Endothelial cell of umbilical vein (primary cell): ENCODE data around the gene NF2. TPM values are rescaled to one million over a fixed set of nuclear protein-coding genes. Genes with fewer than 3 reads are reported as not detected.

ENCODE experiments used
- BruUV-seq: library from RNA; stranded (reverse); fragments of 400-500 nt; replicated peaks from 2 replicates; lab custom pipeline; 2021; lab: Mats Ljungman, UMichigan
- CTCF ChIA-PET: fragments of 300-600, 350-600 bp; sonication (Branson Sonifier 250); formaldehyde crosslinking; loops from one replicate; lab custom pipeline; 2021; ENCODE audit warnings: antibody characterized with exemption, inconsistent platforms; lab: Charles Lee
- POLR2A ChIA-PET: fragments of 300-600, 350-600 bp; sonication (Branson Sonifier 250); formaldehyde crosslinking; loops from one replicate; lab custom pipeline; 2021; ENCODE audit warnings: antibody characterized with exemption, inconsistent platforms; lab: Charles Lee
- DNase-seq: peaks from one replicate; pipeline ENCODE4 v3.0.0-alpha.2; 2011; ENCODE audit warnings: low read depth, low spot score
- FAIRE-seq: peaks from 2 replicates; lab custom pipeline; 2011; peaks lifted over from hg19 to GRCh38; lab: Jason Lieb, UNC
- H2AFZ ChIP-seq: 2 replicates; pipeline ENCODE4 v1.6.0; 2012; ENCODE audit warnings: low read depth, low read length, control low read depth, inconsistent platforms
- H3K27ac ChIP-seq: 2 replicates; pipeline ENCODE4 v1.5.1; 2011; ENCODE audit warnings: low read depth, mild to moderate bottlenecking, control low read depth, low read length, moderate library complexity; ENCODE audit not compliant: insufficient read depth
- H3K27me3 ChIP-seq, 2 experiments: 2 replicates each; pipeline versions ENCODE4 v1.6.0 to v1.6.1; 2011; ENCODE audit warnings: low read length in 2 of 2, mixed read lengths in 1 of 2; ENCODE audit not compliant: control insufficient read depth in 2 of 2, insufficient read depth in 2 of 2
- H3K36me3 ChIP-seq, 2 experiments: 2 replicates in 1 of 2; 3 replicates in 1 of 2; pipeline ENCODE4 v1.5.1; 2011; ENCODE audit warnings: low read length in 2 of 2, mild to moderate bottlenecking in 1 of 2, moderate library complexity in 1 of 2; ENCODE audit not compliant: control insufficient read depth in 2 of 2, insufficient read depth in 2 of 2; ENCODE audit errors: extremely low read depth in 1 of 2
- H3K4me1 ChIP-seq: 3 replicates; pipeline ENCODE4 v1.5.1; 2011; ENCODE audit warnings: mild to moderate bottlenecking, low read length; ENCODE audit not compliant: control insufficient read depth, insufficient read depth; ENCODE audit errors: extremely low read depth
- H3K4me2 ChIP-seq: 2 replicates; pipeline ENCODE4 v1.6.1; 2011; ENCODE audit warnings: low read length, control low read depth, mixed read lengths; ENCODE audit not compliant: insufficient read depth
- H3K4me3 ChIP-seq, 3 experiments: fragments of 200-600 bp in 1 of 3; sonication (generic), shearing (Covaris generic) in 1 of 3; replicated peaks in 1 of 3; 2 replicates each; pipeline ENCODE4 v1.5.1; 2011 to 2016; ENCODE audit warnings: control low read depth in 3 of 3, low read length in 3 of 3, mild to moderate bottlenecking in 2 of 3, inconsistent platforms in 1 of 3, low read depth in 1 of 3, moderate library complexity in 1 of 3; ENCODE audit not compliant: insufficient read depth in 1 of 3
- H3K79me2 ChIP-seq: 2 replicates; pipeline ENCODE4 v1.6.0; 2012; ENCODE audit warnings: low read length, inconsistent platforms; ENCODE audit not compliant: control insufficient read depth, insufficient read depth
- H3K9ac ChIP-seq: replicated peaks from 2 replicates; pipeline ENCODE3; 2011; ENCODE audit warnings: low read length, control low read depth; ENCODE audit not compliant: insufficient read depth; ENCODE audit errors: extremely low read depth
- H3K9me1 ChIP-seq: replicated peaks from 3 replicates; pipeline ENCODE4 v1.6.0; 2011; ENCODE audit warnings: mild to moderate bottlenecking, low read length; ENCODE audit not compliant: control insufficient read depth, insufficient read depth; ENCODE audit errors: extremely low read depth
- H3K9me3 ChIP-seq: replicated peaks from 2 replicates; pipeline ENCODE4 v1.5.1; 2012; ENCODE audit warnings: low read length, inconsistent platforms; ENCODE audit not compliant: control insufficient read depth, insufficient read depth
- H4K20me1 ChIP-seq: replicated peaks from 2 replicates; pipeline ENCODE3; 2011; ENCODE audit warnings: mild to moderate bottlenecking, low read length; ENCODE audit not compliant: control insufficient read depth, insufficient read depth; ENCODE audit errors: extremely low read depth
- EZH2 ChIP-seq: IDR thresholded peaks from 2 replicates; pipeline ENCODE4 v1.6.1; 2012; ENCODE audit warnings: borderline replicate concordance, low read depth, mild to moderate bottlenecking, moderate library complexity, low read length, inconsistent platforms; ENCODE audit not compliant: severe bottlenecking
- FOS ChIP-seq: IDR thresholded peaks from 2 replicates; pipeline ENCODE4 v1.6.1; 2011; ENCODE audit warnings: mild to moderate bottlenecking, low read length, moderate library complexity, borderline replicate concordance; ENCODE audit not compliant: insufficient read depth
- GATA2 ChIP-seq: IDR thresholded peaks from 2 replicates; pipeline ENCODE4 v1.7.0; 2011; ENCODE audit warnings: low read depth, mild to moderate bottlenecking, moderate library complexity, mixed read lengths, low read length; ENCODE audit not compliant: insufficient read length, insufficient read depth
- JUN ChIP-seq: IDR thresholded peaks from 2 replicates; pipeline ENCODE4 v1.6.1; 2011; ENCODE audit warnings: borderline replicate concordance, low read depth; ENCODE audit not compliant: insufficient read length, insufficient read depth
- MYC ChIP-seq: IDR thresholded peaks from one replicate; pipeline ENCODE4 v1.6.1; 2011; ENCODE audit warnings: mild to moderate bottlenecking, low read depth, low read length
- POLR2A ChIP-seq: IDR thresholded peaks from 2 replicates; pipeline ENCODE4 v1.6.1; 2012; ENCODE audit warnings: low read depth, mild to moderate bottlenecking, control low read depth, low read length
- POLR2AphosphoS5 ChIP-seq: IDR thresholded peaks from 2 replicates; pipeline ENCODE4 v1.6.1; 2012; ENCODE audit warnings: low read depth, mild to moderate bottlenecking, control low read depth, low read length, moderate library complexity; ENCODE audit not compliant: insufficient read depth
- dilution Hi-C: fragments of 300-500 bp; cut with MboI; formaldehyde crosslinking; loops from one replicate; pipeline ENCODE4 v1.15.0; 2019; ENCODE audit warnings: low sequenced_read_pairs; ENCODE audit not compliant: extremely low pct_ligation_motif_present
- intact Hi-C: fragments of 100-400 bp; cut with micrococcal nuclease; formaldehyde crosslinking; loops from one replicate; pipeline ENCODE4 v1.10.0; 2022
- polyA plus RNA-seq, 4 experiments: library from polyadenylated mRNA; depleted of rRNA in 3 of 4; stranded (reverse) in 3 of 4; unstranded in 1 of 4; fragments of >200 nt; gene quantifications; 2 replicates each; pipeline versions ENCODE4 v1.2.1 to v1.2.3, GENCODE V29; 2011 to 2012; ENCODE audit warnings: missing spikeins in 1 of 4
- total RNA-seq: library from RNA; stranded (reverse); gene quantifications from 2 replicates; pipeline ENCODE4 v1.2.3, GENCODE V29; 2021
- TF ChIP-seq, protein P1 (sequence below), 2 donors: IDR thresholded peaks; 1 replicate in 1 of 2; 2 replicates in 1 of 2; pipeline ENCODE4 v1.5.1; 2011; ENCODE audit warnings: low read length in 2 of 2, mild to moderate bottlenecking in 2 of 2, moderate library complexity in 2 of 2, control low read depth in 1 of 2, inconsistent platforms in 1 of 2, low read depth in 1 of 2; ENCODE audit not compliant: insufficient read depth in 1 of 2; ENCODE audit errors: extremely low read depth in 1 of 2
- TF ChIP-seq, protein P2 (sequence below): IDR thresholded peaks from 2 replicates; pipeline ENCODE4 v1.6.1; 2011; ENCODE audit not compliant: insufficient read depth, insufficient read length

The NF2 gene
- total and polyA plus RNA-seq, 2 donors (not counting 3 experiments of a cell fraction or from before 2014, with no cell fraction given) = 27.8 to 115 TPM

DNA sequence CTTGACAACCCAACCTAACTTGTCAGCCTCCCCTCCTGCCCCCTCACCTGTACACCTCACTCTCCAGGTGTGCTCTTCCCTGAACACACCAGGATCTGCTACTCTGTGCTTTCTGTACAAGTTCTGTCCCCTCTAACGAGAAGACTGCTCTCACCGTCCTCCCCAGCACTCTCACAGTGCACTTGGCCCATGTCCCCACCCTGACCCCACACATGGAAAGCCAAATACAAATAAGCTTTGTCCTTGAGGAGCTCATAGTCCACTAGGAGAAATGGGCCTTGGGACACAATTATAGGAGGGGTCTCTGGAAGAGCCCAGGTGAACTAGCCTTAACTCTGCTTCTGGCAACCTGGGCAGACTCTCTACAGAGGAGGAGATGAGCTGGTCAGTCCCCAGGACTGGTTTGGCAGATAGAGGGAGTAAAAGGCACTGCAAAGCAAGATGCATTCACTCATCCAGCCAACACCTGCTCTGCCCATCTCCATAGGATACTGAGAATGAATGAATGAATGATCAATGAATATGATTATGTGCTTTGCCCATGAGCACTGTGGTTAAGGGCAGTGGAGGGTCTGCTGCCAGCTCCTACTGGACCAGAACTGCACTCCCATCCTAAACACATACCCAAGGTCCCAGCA lies 32.4 kb upstream of the NF2 start:
- Histone ChIP-seq H4K20me1 (no peaks in the 10 kb centered on the region), H3K9me1 (no peaks in the 10 kb centered on the region), H3K9me3 (no peaks in the 10 kb centered on the region), H3K27ac (no peak overlapping the region), H3K79me2 (no peaks in the 10 kb centered on the region), H3K4me1 (no peaks in the 10 kb centered on the region), H2AFZ (no peak overlapping the region), H3K9ac (no peak overlapping the region), H3K27me3 (no peaks in the 10 kb centered on the region), H3K36me3 (peaks cover 6 to 7% of the 10 kb centered on the region in 2 experiments), H3K4me2 (no peak overlapping the region), H3K4me3 (no peak overlapping the region)
- TF ChIP-seq FOS = no peak
- ChIA-PET CTCF (no interaction called here), POLR2A (no interaction called here)
- intact Hi-C loops = no loop called here
- no TSS peak for BruUV-seq
- dilution Hi-C loops = no loop called here
- DNase-seq (no peak), FAIRE-seq (no peak)

DNA sequence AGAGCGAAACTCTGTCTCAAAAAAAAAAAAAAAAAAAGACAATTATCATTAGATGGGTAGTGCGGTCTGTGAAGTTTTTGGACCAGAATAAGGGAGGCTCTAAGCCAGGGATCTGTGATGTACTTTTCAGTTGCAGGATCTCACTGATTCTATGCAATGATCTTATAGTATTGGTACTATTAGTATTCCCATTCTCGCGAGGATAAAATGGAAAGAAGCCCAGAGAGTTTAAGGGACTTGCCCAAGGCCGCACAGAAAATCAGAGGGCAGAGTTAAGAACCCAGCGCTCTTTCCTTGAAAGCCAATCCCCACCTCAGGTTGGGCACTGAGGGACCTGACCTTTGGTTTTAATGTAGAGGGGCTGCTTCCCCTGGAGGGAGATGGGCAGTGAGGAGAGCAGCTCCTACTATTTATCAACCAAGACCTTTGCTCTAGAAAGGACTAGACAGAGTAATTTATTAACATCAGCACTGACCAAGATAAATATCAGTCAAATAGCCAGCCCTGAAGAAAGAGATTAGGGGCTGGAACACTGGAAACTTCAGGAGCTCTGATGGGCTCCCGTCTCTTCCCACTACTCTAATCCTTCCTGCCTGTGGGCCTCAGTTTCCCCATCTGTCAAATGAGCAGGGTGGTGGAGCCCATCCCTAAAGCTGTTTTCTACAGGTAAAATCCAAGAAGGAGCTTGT lies 28.5 kb upstream of the NF2 start:
- FAIRE-seq (no peak), DNase-seq (no peak)
- no peaks in the 10 kb centered on the region for H3K9me3 ChIP-seq
- no peaks in the 10 kb centered on the region for H3K9me1 ChIP-seq
- TF ChIP-seq JUN (no peak), GATA2 (no peak), MYC (no peak), POLR2AphosphoS5 (no peak), FOS (no peak), EZH2 (no peak), POLR2A (no peak)
- TF ChIP-seq, protein P1, sequence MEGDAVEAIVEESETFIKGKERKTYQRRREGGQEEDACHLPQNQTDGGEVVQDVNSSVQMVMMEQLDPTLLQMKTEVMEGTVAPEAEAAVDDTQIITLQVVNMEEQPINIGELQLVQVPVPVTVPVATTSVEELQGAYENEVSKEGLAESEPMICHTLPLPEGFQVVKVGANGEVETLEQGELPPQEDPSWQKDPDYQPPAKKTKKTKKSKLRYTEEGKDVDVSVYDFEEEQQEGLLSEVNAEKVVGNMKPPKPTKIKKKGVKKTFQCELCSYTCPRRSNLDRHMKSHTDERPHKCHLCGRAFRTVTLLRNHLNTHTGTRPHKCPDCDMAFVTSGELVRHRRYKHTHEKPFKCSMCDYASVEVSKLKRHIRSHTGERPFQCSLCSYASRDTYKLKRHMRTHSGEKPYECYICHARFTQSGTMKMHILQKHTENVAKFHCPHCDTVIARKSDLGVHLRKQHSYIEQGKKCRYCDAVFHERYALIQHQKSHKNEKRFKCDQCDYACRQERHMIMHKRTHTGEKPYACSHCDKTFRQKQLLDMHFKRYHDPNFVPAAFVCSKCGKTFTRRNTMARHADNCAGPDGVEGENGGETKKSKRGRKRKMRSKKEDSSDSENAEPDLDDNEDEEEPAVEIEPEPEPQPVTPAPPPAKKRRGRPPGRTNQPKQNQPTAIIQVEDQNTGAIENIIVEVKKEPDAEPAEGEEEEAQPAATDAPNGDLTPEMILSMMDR (IDR thresholded peaks at IDR 0.05; ENCODE audit: extremely low read depth in 1 of 2, insufficient read depth in 1 of 2, low read depth in 1 of 2, low read length in 2 of 2) = no peak
- TF ChIP-seq, protein P2, sequence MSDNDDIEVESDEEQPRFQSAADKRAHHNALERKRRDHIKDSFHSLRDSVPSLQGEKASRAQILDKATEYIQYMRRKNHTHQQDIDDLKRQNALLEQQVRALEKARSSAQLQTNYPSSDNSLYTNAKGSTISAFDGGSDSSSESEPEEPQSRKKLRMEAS = no peak
- no peak overlapping the region for H3K4me3 ChIP-seq
- no peaks in the 10 kb centered on the region for H3K4me1 ChIP-seq
- no peak overlapping the region for H3K27ac ChIP-seq
- peaks cover 0 to 3% of the 10 kb centered on the region in 2 experiments for H3K36me3 ChIP-seq
- dilution Hi-C loops = no loop called here
- no peak overlapping the region for H2AFZ ChIP-seq
- CTCF ChIA-PET = interaction anchor here (0.9 to 1.6 kb wide), 2 partner anchors 8 to 21 kb away, joined by 3 read pairs; partner anchors contain the start of gene THOC5
- no peak overlapping the region for H3K9ac ChIP-seq
- no peaks in the 10 kb centered on the region for H3K79me2 ChIP-seq
- no peaks in the 10 kb centered on the region for H4K20me1 ChIP-seq
- no peaks in the 10 kb centered on the region for H3K27me3 ChIP-seq
- no peak overlapping the region for H3K4me2 ChIP-seq
- intact Hi-C loops = no loop called here
- BruUV-seq = no TSS peak
- POLR2A ChIA-PET = no interaction called here
